NT2/D1 (cell line): ENCODE results near the gene ACTN4.
A peak's percentile ranks its signal among the peaks of the same experiment; 100 is the strongest.
"Not testable (repeated sequence)": the region's sequence is repeated elsewhere in the genome, so short reads cannot be mapped to it uniquely, and the experiment has no call there.

Experiments used
- DNase-seq: peaks from one replicate; pipeline ENCODE4 v3.0.0-alpha.2; 2011; ENCODE audit warnings: low read depth, low spot score
- H3K27me3 ChIP-seq: 2 replicates; pipeline ENCODE4 v1.6.0; 2011; ENCODE audit warnings: mild to moderate bottlenecking; ENCODE audit not compliant: insufficient read length, insufficient read depth
- H3K36me3 ChIP-seq: 2 replicates; pipeline ENCODE4 v1.6.1; 2011; ENCODE audit warnings: mild to moderate bottlenecking, low read length, mixed read lengths; ENCODE audit not compliant: insufficient read depth, insufficient read length
- H3K4me1 ChIP-seq: 2 replicates; pipeline ENCODE4 v1.5.1; 2011; ENCODE audit not compliant: insufficient read depth, insufficient read length
- H3K4me3 ChIP-seq: 2 replicates; pipeline ENCODE4 v1.5.1; 2011; ENCODE audit warnings: low read depth; ENCODE audit not compliant: insufficient read length
- H3K9ac ChIP-seq: 2 replicates; pipeline ENCODE4 v1.6.0; 2011; ENCODE audit warnings: low read depth; ENCODE audit not compliant: insufficient read length
- H3K9me3 ChIP-seq: 2 replicates; pipeline ENCODE4 v1.5.1; 2011; ENCODE audit warnings: mild to moderate bottlenecking, low read length; ENCODE audit not compliant: insufficient read depth
- SUZ12 ChIP-seq: IDR thresholded peaks from 2 replicates; pipeline ENCODE4 v1.6.1; 2011; ENCODE audit not compliant: insufficient read length, insufficient read depth; ENCODE audit errors: extremely low read depth
- YY1 ChIP-seq: IDR thresholded peaks from 2 replicates; pipeline ENCODE4 v1.6.1; 2011; ENCODE audit not compliant: insufficient read length, insufficient read depth
- ZNF274 ChIP-seq: IDR thresholded peaks from 2 replicates; pipeline ENCODE4 v1.6.1; 2011; ENCODE audit warnings: mild to moderate bottlenecking, low read depth, low read length

The ACTN4 gene

GRCh38 chr19:38759590-38760003 lies 112.1 kb downstream of the ACTN4 start:
- Histone ChIP-seq H3K4me3 (no peak overlapping the region), H3K36me3 (no peaks in the 10 kb centered on the region), H3K9ac (no peak overlapping the region), H3K27me3 (no peaks in the 10 kb centered on the region), H3K9me3 (no peaks in the 10 kb centered on the region), H3K4me1 (no peaks in the 10 kb centered on the region)
- no peak for DNase-seq
- no peak for TF ChIP-seq ZNF274
- no peak for TF ChIP-seq SUZ12
- no peak for TF ChIP-seq YY1

GRCh38 chr19:38760805-38761517 lies 113.5 kb downstream of the ACTN4 start:
- H3K4me3 ChIP-seq, H3K9me3 ChIP-seq, H3K36me3 ChIP-seq, H3K27me3 ChIP-seq, DNase-seq, H3K4me1 ChIP-seq, H3K9ac ChIP-seq: not testable (repeated sequence)

- not testable (repeated sequence) for H3K9me3 ChIP-seq, H3K27me3 ChIP-seq, H3K4me1 ChIP-seq, H3K36me3 ChIP-seq, H3K9ac ChIP-seq, H3K4me3 ChIP-seq, DNase-seq
Measured at GRCh38 chr19:38761884-38762389, 114.5 kb downstream of the ACTN4 start.

- H3K4me1 ChIP-seq, result no peaks in the 10 kb centered on the region
- no peak overlapping the region for H3K4me3 ChIP-seq
- H3K9me3 ChIP-seq, result no peaks in the 10 kb centered on the region
- TF ChIP-seq ZNF274 (no peak), YY1 (no peak), SUZ12 (no peak)
- no peak overlapping the region for H3K9ac ChIP-seq
- H3K27me3 ChIP-seq, result no peaks in the 10 kb centered on the region
- DNase-seq, result no peak
- no peaks in the 10 kb centered on the region for H3K36me3 ChIP-seq
Measured at GRCh38 chr19:38763795-38764220, 116.4 kb downstream of the ACTN4 start.

- Histone ChIP-seq H3K4me1 (no peaks in the 10 kb centered on the region), H3K27me3 (no peaks in the 10 kb centered on the region), H3K4me3 (no peak overlapping the region), H3K9ac (no peak overlapping the region), H3K9me3 (no peaks in the 10 kb centered on the region), H3K36me3 (no peaks in the 10 kb centered on the region)
- no peak for TF ChIP-seq ZNF274
- TF ChIP-seq YY1, result no peak
- TF ChIP-seq SUZ12, result no peak
- no peak for DNase-seq
Measured at GRCh38 chr19:38765214-38765613, 117.8 kb downstream of the ACTN4 start.

- Histone ChIP-seq H3K4me3 (no peak overlapping the region), H3K36me3 (no peaks in the 10 kb centered on the region), H3K9ac (no peak overlapping the region), H3K4me1 (no peaks in the 10 kb centered on the region), H3K27me3 (no peaks in the 10 kb centered on the region), H3K9me3 (no peaks in the 10 kb centered on the region)
- DNase-seq, result no peak
- TF ChIP-seq YY1, result no peak
- TF ChIP-seq ZNF274, result no peak
- TF ChIP-seq SUZ12, result no peak
Measured at GRCh38 chr19:38766276-38767047, 119.0 kb downstream of the ACTN4 start.

- TF ChIP-seq ZNF274 (no peak), SUZ12 (no peak), YY1 (no peak)
- H3K9ac ChIP-seq, result peak overlapping the region; percentile 21
- H3K9me3 ChIP-seq, result no peaks in the 10 kb centered on the region
- H3K4me1 ChIP-seq, result peaks cover 3% of the 10 kb centered on the region
- peak overlapping the region; percentile 15 for H3K4me3 ChIP-seq
- peak; percentile 5 for DNase-seq
- H3K36me3 ChIP-seq, result no peaks in the 10 kb centered on the region
- no peaks in the 10 kb centered on the region for H3K27me3 ChIP-seq
Measured at GRCh38 chr19:38769635-38770211, 122.3 kb downstream of the ACTN4 start.

- H3K9ac ChIP-seq, result peak overlapping the region; percentile 21
- H3K36me3 ChIP-seq, DNase-seq, H3K9me3 ChIP-seq, H3K27me3 ChIP-seq, H3K4me1 ChIP-seq: not testable (repeated sequence)
- H3K4me3 ChIP-seq, result peak overlapping the region; percentile 15
Measured at GRCh38 chr19:38770228-38770948, 122.9 kb downstream of the ACTN4 start.

GRCh38 chr19:38770949-38771275 lies 123.5 kb downstream of the ACTN4 start:
- not testable (repeated sequence) for H3K9ac ChIP-seq, H3K36me3 ChIP-seq, H3K27me3 ChIP-seq, H3K4me1 ChIP-seq, H3K4me3 ChIP-seq, H3K9me3 ChIP-seq, DNase-seq

- not testable (repeated sequence) for H3K9me3 ChIP-seq, H3K36me3 ChIP-seq, DNase-seq, H3K4me1 ChIP-seq, H3K27me3 ChIP-seq, H3K4me3 ChIP-seq, H3K9ac ChIP-seq
Measured at GRCh38 chr19:38771569-38771968, 124.1 kb downstream of the ACTN4 start.
